SU-DHL-6 (cell line): ENCODE data around the gene ACTL6A.

ENCODE experiments used
- H2AFZ ChIP-seq: fragments of 200-600 bp; sonication (generic); 2 replicates; pipeline ENCODE4 v1.6.1; 2014; ENCODE audit warnings: low read depth, mild to moderate bottlenecking, moderate library complexity, mixed read lengths, antibody characterized with exemption, low read length; ENCODE audit not compliant: severe bottlenecking
- H3F3A ChIP-seq: fragments of 200-600 bp; shearing (Covaris generic); 2 replicates; pipeline ENCODE4 v1.6.0; 2016; ENCODE audit warnings: antibody characterized with exemption, mild to moderate bottlenecking; ENCODE audit not compliant: insufficient read depth
- H3K27ac ChIP-seq: fragments of 200-600 bp; sonication (generic); 2 replicates; pipeline ENCODE4 v1.5.1; 2016; ENCODE audit warnings: low read depth, mild to moderate bottlenecking, low read length, moderate library complexity, mixed read lengths
- H3K27me3 ChIP-seq: fragments of 200-600 bp; sonication (generic), shearing (Covaris generic); 2 replicates; pipeline ENCODE4 v1.6.0; 2014; ENCODE audit warnings: mild to moderate bottlenecking, low read length
- H3K36me3 ChIP-seq: fragments of 200-600 bp; sonication (generic); 2 replicates; pipeline ENCODE4 v1.6.1; 2014; ENCODE audit warnings: mild to moderate bottlenecking, low read length, mixed read lengths
- H3K4me2 ChIP-seq: fragments of 300-600, 200-600 bp; shearing (Covaris generic), sonication (generic); 2 replicates; pipeline ENCODE4 v1.6.0; 2014; ENCODE audit warnings: low read length, low read depth, mild to moderate bottlenecking; ENCODE audit not compliant: poor library complexity, severe bottlenecking
- H3K4me3 ChIP-seq: fragments of 200-600 bp; sonication (generic); 2 replicates; pipeline ENCODE4 v1.5.1; 2014; ENCODE audit warnings: antibody characterized with exemption, low read length, mild to moderate bottlenecking, mixed read lengths; ENCODE audit not compliant: insufficient read depth, poor library complexity, severe bottlenecking
- H3K79me2 ChIP-seq: fragments of 200-600 bp; sonication (generic); 2 replicates; pipeline ENCODE4 v1.6.1; 2014; ENCODE audit warnings: mild to moderate bottlenecking, low read length, moderate library complexity; ENCODE audit not compliant: insufficient read depth
- H3K9ac ChIP-seq: fragments of 200-600 bp; sonication (generic); 2 replicates; pipeline ENCODE4 v1.7.0; 2014; ENCODE audit warnings: mild to moderate bottlenecking, low read length
- H3K9me2 ChIP-seq: fragments of 200-600 bp; sonication (generic); replicated peaks from 2 replicates; pipeline ENCODE4 v1.6.1; 2014; ENCODE audit warnings: low read length; ENCODE audit not compliant: insufficient read depth
- H3K9me3 ChIP-seq: fragments of 200-600 bp; sonication (generic); 2 replicates; pipeline ENCODE4 v1.6.1; 2014; ENCODE audit warnings: low read length, mixed read lengths; ENCODE audit not compliant: insufficient read depth
- H4K20me1 ChIP-seq: fragments of 200-600 bp; sonication (generic); 2 replicates; pipeline ENCODE4 v1.6.1; 2014; ENCODE audit warnings: low read depth, mild to moderate bottlenecking, antibody characterized with exemption, low read length, moderate library complexity, mixed read lengths
- EZH2phosphoT487 ChIP-seq: fragments of 200-600 bp; sonication (generic), shearing (Covaris generic); conservative IDR thresholded peaks from 2 replicates; pipeline ENCODE4 v1.6.1; 2018; ENCODE audit warnings: mild to moderate bottlenecking, antibody characterized with exemption, low read length, moderate library complexity, mixed read lengths
- TF ChIP-seq, protein P1 (sequence below): fragments of 200-600 bp; sonication (generic); IDR thresholded peaks from one replicate; pipeline ENCODE4 v1.5.1; 2017; ENCODE audit warnings: antibody characterized with exemption, mild to moderate bottlenecking, low read length, moderate library complexity; ENCODE audit not compliant: insufficient read depth, poor library complexity, severe bottlenecking

The ACTL6A gene

DNA sequence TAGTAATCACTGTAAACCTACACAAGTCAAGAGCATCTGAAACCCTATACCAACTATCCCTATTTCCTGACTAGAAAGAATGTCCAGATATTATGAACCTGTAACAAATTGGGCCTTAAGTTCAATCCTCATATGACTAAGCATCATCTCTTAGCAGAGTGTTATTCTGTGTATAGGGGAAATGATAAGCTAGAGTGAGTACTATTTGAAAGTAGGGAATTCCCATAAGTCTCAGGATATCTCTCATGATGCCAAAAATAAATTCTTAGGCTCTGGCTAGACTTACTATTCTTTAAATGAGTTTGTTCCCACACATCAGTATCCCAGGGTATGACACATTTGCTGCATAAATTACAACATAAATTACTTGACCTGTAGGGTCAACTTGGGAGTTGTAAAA is 26.4 kb downstream of the ACTL6A start:
- no peak overlapping the region for H3K4me2 ChIP-seq
- H3K9ac ChIP-seq, result no peak overlapping the region
- no peaks in the 10 kb centered on the region for H3K27me3 ChIP-seq
- H3K9me3 ChIP-seq, result no peaks in the 10 kb centered on the region
- H2AFZ ChIP-seq, result no peak overlapping the region
- H3K27ac ChIP-seq, result no peak overlapping the region
- H3K9me2 ChIP-seq, result no peaks in the 10 kb centered on the region
- no peaks in the 10 kb centered on the region; the same call in 1 of the 2 replicates for H4K20me1 ChIP-seq
- H3K4me3 ChIP-seq, result no peak overlapping the region
- peaks cover 58% of the 10 kb centered on the region for H3K36me3 ChIP-seq
- no peaks in the 10 kb centered on the region for H3K79me2 ChIP-seq
- TF ChIP-seq, protein P1, sequence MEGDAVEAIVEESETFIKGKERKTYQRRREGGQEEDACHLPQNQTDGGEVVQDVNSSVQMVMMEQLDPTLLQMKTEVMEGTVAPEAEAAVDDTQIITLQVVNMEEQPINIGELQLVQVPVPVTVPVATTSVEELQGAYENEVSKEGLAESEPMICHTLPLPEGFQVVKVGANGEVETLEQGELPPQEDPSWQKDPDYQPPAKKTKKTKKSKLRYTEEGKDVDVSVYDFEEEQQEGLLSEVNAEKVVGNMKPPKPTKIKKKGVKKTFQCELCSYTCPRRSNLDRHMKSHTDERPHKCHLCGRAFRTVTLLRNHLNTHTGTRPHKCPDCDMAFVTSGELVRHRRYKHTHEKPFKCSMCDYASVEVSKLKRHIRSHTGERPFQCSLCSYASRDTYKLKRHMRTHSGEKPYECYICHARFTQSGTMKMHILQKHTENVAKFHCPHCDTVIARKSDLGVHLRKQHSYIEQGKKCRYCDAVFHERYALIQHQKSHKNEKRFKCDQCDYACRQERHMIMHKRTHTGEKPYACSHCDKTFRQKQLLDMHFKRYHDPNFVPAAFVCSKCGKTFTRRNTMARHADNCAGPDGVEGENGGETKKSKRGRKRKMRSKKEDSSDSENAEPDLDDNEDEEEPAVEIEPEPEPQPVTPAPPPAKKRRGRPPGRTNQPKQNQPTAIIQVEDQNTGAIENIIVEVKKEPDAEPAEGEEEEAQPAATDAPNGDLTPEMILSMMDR, result no peak
- TF ChIP-seq EZH2phosphoT487, result no peak
- peaks cover 31% of the 10 kb centered on the region for H3F3A ChIP-seq

DNA sequence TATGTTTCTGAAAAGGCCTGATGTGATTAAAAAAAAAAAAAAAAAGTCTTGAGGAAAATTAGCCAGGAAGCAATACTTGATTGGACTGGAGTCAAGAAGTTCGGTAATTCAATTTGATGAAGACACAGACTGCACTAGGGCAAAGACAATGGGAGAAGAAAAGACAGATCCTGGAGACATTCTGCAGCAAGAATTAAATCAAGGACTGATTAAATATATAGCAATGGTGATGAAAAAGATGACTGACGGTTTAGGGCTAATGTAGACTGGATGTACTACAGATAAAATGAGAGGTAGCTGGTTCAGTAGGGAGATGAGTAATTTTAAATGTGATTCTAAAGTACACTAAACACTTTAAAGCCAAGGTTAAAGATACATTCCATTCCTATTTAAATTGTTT is 27.9 kb downstream of the ACTL6A start:
- H3K9me2 ChIP-seq, result no peaks in the 10 kb centered on the region
- no peaks in the 10 kb centered on the region for H3K79me2 ChIP-seq
- no peak overlapping the region for H3K9ac ChIP-seq
- H3K36me3 ChIP-seq, result peaks cover 62% of the 10 kb centered on the region
- H3K27me3 ChIP-seq, result no peaks in the 10 kb centered on the region
- H3F3A ChIP-seq, result peaks cover 31% of the 10 kb centered on the region
- H4K20me1 ChIP-seq, result no peaks in the 10 kb centered on the region; the same call in 1 of the 2 replicates
- no peak overlapping the region for H3K27ac ChIP-seq
- H3K4me3 ChIP-seq, result no peak overlapping the region
- TF ChIP-seq, protein P1, result no peak
- no peak overlapping the region for H2AFZ ChIP-seq
- no peak overlapping the region for H3K4me2 ChIP-seq
- H3K9me3 ChIP-seq, result no peaks in the 10 kb centered on the region

DNA sequence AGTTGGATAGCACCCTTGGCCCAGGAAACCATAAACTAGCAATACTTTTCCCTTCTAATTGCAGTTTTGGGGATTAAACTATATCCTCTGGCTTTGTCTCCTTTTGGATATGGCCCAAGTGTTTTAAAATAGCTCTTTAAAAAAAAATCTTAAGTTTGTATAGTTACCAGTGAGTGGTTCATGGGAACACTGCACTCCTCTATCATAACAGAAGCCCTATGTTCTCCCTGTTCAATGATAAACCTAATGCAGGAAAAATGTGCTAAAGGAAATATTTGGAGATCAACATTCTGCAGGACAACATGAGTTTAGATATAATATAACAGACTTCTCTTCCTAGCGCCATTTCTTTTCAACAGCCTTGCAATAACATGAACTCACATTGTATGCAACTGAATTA is 28.6 kb downstream of the ACTL6A start:
- Histone ChIP-seq H3K9me3 (no peaks in the 10 kb centered on the region), H3K79me2 (no peaks in the 10 kb centered on the region), H4K20me1 (no peaks in the 10 kb centered on the region; the same call in 1 of the 2 replicates), H3K27ac (no peak overlapping the region), H3K27me3 (no peaks in the 10 kb centered on the region), H3K4me2 (no peak overlapping the region), H3K9me2 (no peaks in the 10 kb centered on the region), H2AFZ (no peak overlapping the region), H3K4me3 (no peak overlapping the region), H3F3A (peaks cover 31% of the 10 kb centered on the region), H3K36me3 (peaks cover 62% of the 10 kb centered on the region), H3K9ac (no peak overlapping the region)
- TF ChIP-seq, protein P1, result no peak
- no peak for TF ChIP-seq EZH2phosphoT487
